ENCODE results near the gene PEX11G. TPM values are rescaled to one million over a fixed set of nuclear protein-coding genes. Genes with fewer than 3 reads are reported as not detected.

Gene PEX11G
- total and polyA plus RNA-seq, 9 of the 15 experiments (the other 6 are each of a cell fraction or from before 2014, with no cell fraction given) = 0.07 to 3.2 (median 0.70) TPM; not detected in 1

- TF ChIP-seq, protein P1, sequence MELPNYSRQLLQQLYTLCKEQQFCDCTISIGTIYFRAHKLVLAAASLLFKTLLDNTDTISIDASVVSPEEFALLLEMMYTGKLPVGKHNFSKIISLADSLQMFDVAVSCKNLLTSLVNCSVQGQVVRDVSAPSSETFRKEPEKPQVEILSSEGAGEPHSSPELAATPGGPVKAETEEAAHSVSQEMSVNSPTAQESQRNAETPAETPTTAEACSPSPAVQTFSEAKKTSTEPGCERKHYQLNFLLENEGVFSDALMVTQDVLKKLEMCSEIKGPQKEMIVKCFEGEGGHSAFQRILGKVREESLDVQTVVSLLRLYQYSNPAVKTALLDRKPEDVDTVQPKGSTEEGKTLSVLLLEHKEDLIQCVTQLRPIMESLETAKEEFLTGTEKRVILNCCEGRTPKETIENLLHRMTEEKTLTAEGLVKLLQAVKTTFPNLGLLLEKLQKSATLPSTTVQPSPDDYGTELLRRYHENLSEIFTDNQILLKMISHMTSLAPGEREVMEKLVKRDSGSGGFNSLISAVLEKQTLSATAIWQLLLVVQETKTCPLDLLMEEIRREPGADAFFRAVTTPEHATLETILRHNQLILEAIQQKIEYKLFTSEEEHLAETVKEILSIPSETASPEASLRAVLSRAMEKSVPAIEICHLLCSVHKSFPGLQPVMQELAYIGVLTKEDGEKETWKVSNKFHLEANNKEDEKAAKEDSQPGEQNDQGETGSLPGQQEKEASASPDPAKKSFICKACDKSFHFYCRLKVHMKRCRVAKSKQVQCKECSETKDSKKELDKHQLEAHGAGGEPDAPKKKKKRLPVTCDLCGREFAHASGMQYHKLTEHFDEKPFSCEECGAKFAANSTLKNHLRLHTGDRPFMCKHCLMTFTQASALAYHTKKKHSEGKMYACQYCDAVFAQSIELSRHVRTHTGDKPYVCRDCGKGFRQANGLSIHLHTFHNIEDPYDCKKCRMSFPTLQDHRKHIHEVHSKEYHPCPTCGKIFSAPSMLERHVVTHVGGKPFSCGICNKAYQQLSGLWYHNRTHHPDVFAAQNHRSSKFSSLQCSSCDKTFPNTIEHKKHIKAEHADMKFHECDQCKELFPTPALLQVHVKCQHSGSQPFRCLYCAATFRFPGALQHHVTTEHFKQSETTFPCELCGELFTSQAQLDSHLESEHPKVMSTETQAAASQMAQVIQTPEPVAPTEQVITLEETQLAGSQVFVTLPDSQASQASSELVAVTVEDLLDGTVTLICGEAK (IDR thresholded peaks at IDR 0.05) = no peak
- TF ChIP-seq, protein P1 (CRISPR knock-in tag; IDR thresholded peaks at IDR 0.05) = no peak
- TF ChIP-seq SRSF9 (IDR thresholded peaks at IDR 0.05; ENCODE audit: borderline replicate concordance, low read depth, low read length) (no peak), DEAF1 (CRISPR knock-in tag; IDR thresholded peaks at IDR 0.05) (no peak), SPI1 (IDR thresholded peaks at IDR 0.05; ENCODE audit: borderline replicate concordance, low read depth, low read length) (no peak), TAF7 (tag; IDR thresholded peaks at IDR 0.05) (0 out of 2 replicates have a peak, but pooled peaks have one; percentile 65), POLR3A (IDR thresholded peaks at IDR 0.05; ENCODE audit: borderline replicate concordance, extremely low read depth, insufficient read depth, insufficient read length) (no peak), RBM15 (IDR thresholded peaks at IDR 0.05; ENCODE audit: insufficient read depth, low read length) (no peak), KAT2B (IDR thresholded peaks at IDR 0.05; ENCODE audit: low read depth, low read length) (no peak), CBFB (CRISPR knock-in tag; IDR thresholded peaks at IDR 0.05) (0 out of 2 replicates have a peak, but pooled peaks have one; percentile 39), HDAC3 (IDR thresholded peaks at IDR 0.05; ENCODE audit: borderline replicate concordance, partially characterized antibody) (no peak), NELFE (IDR thresholded peaks at IDR 0.05; ENCODE audit: insufficient read depth, insufficient read length) (no peak)
- TF ChIP-seq, protein P2, sequence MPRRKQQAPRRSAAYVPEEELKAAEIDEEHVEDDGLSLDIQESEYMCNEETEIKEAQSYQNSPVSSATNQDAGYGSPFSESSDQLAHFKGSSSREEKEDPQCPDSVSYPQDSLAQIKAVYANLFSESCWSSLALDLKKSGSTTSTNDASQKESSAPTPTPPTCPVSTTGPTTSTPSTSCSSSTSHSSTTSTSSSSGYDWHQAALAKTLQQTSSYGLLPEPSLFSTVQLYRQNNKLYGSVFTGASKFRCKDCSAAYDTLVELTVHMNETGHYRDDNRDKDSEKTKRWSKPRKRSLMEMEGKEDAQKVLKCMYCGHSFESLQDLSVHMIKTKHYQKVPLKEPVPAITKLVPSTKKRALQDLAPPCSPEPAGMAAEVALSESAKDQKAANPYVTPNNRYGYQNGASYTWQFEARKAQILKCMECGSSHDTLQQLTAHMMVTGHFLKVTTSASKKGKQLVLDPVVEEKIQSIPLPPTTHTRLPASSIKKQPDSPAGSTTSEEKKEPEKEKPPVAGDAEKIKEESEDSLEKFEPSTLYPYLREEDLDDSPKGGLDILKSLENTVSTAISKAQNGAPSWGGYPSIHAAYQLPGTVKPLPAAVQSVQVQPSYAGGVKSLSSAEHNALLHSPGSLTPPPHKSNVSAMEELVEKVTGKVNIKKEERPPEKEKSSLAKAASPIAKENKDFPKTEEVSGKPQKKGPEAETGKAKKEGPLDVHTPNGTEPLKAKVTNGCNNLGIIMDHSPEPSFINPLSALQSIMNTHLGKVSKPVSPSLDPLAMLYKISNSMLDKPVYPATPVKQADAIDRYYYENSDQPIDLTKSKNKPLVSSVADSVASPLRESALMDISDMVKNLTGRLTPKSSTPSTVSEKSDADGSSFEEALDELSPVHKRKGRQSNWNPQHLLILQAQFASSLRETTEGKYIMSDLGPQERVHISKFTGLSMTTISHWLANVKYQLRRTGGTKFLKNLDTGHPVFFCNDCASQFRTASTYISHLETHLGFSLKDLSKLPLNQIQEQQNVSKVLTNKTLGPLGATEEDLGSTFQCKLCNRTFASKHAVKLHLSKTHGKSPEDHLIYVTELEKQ (CRISPR knock-in tag; IDR thresholded peaks at IDR 0.05) = no peak
Observed at GRCh38 chr19:7494416-7495098, 5.7 kb upstream of the PEX11G start (continued).

All from K562 (cell line).